HG03025 (cell line): Measurements from ENCODE around the gene SLC10A3.

ENCODE experiments used
- ATAC-seq: cut with Tn5 transposase; IDR thresholded peaks from one replicate; pipeline ENCODE4 v1.9.1; 2021; ENCODE audit warnings: mild to moderate bottlenecking, moderate library complexity; ENCODE audit not compliant: unreplicated experiment, low FRiP score

Gene SLC10A3

DNA sequence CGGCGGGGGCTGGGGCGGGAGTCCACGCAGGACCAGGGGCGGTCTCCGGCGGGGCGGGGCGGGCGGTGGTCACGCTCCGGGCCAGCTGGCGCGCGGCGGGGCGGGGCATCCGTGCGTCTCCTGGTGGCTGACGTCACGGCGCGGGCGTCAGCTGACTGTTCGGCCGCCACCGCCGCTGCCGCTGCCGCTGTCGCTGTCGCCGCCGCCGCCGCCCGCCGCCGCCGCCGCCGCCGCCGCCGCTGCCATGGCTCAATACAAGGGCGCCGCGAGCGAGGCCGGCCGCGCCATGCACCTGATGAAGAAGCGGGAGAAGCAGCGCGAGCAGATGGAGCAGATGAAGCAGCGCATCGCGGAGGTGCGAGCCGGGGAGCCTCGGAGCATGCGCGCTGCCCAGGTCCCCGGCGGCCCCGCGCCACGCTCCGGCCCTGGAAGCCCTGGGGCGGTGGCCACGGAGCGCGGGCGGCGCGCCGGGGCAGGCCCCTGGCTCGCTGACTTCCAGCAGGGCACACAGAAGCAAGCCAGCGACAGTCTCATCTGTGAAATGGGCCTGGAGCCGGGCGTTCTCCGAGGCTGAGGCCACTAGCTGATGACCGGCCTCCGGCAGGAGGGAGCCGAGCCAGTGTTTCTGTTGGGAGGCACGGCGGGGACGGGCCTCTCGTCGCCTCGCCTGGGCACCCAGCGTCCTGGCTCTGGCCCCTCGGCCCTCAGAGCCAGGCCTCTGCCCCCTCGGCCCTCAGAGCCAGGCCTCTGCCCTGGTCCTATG lies 46.3 kb downstream of the SLC10A3 start, which contains the start of gene FAM50A:
FAM50A (plus strand) TSS at position 150 of the 763 bp plus-strand sequence; CDS start at position 245, 95 bp downstream.
- peak; percentile 51 for ATAC-seq

DNA sequence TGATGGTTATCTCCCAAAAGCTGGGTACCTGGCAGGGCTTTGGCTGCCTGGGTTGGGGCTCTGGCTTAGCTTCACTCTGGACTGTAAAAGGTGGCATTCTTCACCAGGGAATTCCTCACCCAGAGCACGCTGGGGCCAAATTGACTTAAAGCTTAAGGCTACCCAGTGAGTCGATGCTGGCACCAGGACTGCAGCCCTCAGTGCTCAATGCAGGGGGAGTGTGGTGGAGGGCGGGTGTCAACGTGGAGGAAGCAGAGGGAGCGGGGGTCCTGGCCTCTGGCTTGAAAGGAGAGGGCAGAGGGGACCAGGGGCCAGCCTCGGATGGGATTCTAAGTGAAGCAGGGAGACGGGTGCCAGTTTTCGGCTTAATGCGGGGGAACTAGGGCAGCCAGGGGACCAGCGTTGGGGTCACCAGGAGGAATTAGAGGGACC lies 46.9 kb downstream of the SLC10A3 start:
- ATAC-seq: no peak

DNA sequence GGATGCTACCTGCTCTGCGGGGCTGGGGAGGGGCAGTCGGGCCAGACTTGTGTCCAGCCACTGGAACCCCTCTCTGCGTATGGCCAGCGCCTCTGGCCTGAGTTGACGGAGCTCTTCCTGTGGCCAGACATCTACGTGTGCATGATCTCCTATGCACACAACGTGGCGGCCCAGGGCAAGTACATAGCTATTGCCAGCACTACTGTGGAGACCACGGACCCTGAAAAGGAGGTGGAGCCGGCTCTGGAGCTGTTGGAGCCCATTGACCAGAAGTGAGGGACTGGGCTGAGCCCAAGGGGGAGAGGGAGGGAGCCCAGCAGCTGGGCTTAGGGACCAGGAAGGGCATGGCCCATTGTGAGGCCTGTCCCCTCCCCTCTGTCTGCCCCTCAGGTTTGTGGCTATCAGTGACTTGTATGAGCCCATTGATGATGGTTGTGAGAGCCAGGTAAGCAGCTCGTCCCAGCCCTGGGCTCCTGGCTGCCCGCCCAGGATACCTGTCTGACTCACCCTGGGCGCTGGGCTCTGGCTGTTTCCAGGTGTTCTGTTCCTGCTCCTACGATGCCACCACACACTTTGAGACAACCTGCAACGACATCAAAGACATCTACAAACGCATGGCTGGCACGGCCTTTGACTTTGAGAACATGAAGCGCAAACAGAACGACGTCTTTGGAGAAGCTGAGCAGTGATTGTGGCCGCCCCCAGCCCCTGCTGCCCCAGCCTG lies 48.3 kb downstream of the SLC10A3 start:
- no peak for ATAC-seq

DNA sequence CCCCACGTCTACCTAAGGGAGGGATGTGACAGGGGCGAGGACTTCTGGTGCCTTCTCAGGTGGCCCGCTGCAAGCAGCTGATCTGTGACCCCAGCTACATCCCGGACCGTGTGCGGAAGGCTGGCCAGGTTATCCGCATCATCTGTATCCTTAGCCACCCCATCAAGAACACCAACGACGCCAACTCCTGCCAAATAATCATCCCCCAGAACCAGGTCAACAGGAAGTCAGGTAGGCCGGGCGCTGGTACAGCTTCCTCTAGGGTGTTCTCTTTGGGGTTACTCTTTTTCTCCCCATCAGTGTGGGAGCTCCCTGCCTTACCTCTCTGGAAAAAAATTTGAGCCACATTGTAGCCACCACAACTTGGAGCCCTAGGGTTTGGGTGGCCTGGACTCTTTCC lies 48.9 kb downstream of the SLC10A3 start:
- no peak for ATAC-seq

DNA sequence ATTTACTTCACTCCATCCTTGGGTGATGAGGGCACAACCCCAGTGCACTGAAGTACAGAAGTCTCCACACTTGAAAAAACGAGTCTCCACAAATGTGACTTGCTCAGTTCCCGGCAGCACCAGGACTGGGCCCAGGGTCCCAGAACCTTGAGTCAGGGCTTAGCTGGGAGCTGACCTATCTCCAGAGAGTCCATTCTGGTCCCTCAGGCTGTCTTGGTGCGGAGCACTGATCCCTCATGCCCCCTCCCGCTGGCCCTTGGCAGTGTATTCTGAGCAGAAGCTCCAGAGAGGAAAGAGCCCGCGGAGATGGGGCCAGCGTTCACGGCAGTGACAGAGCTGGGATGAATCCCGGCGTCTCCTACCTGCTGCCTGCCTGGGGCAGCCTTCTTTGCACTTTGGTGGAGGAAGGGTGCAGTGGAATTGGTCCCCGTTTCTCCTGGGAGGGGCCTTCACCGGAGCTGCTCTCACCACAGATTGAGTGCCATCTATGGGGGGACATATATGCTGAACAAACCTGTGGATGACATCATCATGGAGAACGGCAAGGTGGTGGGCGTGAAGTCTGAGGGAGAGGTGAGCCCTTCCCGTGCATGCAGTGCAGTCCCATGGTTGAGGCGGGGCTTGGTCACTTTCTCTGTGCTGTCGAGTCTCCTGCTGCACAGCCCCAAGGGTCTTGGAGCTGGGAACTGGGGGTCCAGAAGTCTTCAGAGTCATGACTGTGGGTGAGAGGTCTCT lies 49.6 kb downstream of the SLC10A3 start:
- ATAC-seq: no peak

DNA sequence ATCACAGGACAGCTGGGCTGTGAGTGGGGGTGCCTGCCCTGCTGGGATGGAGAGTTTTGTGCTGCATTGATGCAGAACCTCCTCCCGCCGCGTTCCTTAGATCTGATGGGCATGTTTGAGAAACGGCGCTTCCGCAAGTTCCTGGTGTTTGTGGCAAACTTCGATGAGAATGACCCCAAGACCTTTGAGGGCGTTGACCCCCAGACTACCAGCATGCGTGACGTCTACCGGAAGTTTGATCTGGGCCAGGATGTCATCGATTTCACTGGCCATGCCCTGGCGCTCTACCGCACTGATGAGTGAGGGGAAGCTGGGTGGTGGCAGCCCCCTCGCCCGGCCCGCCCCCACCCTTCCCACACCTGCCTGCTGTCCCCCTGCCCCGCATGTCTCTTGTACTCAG lies 50.6 kb downstream of the SLC10A3 start:
- no peak for ATAC-seq

DNA sequence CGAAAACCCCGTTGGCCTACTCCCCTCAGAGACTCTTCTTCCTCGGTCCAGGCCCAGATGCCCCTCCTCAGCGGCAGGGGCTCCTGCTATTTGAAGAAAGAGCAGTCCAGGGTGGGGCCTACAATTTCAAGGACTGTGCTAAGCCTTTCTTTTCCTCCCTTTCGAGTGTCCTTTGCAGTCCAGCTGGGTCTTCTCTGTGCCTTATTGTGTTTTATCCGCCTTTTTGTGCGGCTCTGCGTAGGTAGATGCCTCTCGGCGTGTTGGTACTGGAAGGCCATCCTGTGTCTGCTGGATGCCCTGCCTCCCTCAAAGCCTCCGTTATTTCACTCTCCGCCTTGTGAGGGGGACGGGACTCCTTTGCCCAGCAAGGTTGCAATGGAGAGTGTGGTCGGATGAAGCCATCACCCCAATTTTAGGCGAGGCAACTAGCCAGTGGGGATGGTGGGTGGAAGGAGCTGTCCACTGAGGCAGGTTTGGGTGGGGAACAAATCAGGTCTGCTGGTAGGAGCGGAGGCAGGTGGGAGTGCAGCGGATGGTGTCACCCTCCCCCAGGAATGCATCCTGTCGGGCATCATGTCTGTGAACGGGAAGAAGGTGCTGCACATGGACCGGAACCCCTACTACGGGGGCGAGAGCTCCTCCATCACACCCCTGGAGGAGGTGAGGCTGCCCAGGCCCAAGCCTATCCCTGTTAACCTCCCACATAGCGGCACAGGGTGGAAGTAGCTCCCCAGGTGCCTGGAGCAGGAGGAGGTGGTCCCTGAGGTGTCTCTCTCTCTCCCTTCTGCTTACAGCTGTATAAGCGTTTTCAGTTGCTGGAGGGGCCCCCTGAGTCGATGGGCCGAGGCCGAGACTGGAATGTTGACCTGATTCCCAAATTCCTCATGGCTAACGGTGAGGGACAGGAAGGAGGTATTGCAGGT lies 52.2 kb downstream of the SLC10A3 start:
- no peak for ATAC-seq
